ENCODE measurements around the gene ZNRF4.

DNA sequence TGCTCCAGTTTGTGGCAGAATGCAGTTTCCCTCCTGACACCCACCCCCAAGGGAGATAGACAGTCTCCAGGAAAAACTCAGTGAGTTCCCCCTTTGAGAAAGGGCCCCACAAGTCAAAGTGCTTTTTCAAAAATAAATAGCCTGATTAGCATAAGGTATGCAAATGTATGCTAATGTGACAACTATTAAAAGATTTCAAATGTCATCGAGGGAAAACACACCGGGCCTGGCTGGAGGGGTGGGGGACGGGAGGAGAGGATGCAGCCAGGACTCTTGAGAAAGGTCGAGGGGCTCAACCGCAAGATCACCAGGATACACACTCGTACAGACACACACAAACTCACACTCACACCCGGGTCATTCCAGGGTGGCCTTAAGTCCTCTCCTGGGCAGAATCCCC is 34.3 kb upstream of the ZNRF4 start:
- TF ChIP-seq, protein P1, sequence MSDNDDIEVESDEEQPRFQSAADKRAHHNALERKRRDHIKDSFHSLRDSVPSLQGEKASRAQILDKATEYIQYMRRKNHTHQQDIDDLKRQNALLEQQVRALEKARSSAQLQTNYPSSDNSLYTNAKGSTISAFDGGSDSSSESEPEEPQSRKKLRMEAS (IDR thresholded peaks at IDR 0.05; ENCODE audit: low read depth, low read length), result no peak
- TF ChIP-seq, protein P2, sequence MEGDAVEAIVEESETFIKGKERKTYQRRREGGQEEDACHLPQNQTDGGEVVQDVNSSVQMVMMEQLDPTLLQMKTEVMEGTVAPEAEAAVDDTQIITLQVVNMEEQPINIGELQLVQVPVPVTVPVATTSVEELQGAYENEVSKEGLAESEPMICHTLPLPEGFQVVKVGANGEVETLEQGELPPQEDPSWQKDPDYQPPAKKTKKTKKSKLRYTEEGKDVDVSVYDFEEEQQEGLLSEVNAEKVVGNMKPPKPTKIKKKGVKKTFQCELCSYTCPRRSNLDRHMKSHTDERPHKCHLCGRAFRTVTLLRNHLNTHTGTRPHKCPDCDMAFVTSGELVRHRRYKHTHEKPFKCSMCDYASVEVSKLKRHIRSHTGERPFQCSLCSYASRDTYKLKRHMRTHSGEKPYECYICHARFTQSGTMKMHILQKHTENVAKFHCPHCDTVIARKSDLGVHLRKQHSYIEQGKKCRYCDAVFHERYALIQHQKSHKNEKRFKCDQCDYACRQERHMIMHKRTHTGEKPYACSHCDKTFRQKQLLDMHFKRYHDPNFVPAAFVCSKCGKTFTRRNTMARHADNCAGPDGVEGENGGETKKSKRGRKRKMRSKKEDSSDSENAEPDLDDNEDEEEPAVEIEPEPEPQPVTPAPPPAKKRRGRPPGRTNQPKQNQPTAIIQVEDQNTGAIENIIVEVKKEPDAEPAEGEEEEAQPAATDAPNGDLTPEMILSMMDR (IDR thresholded peaks at IDR 0.05; ENCODE audit: low read depth, low read length), result no peak

Data from NB4 (cell line).